Measurements from ENCODE around the gene TTC23L.

- TF ChIP-seq CTCF (IDR thresholded peaks at IDR 0.05) (no peak), POLR2A (IDR thresholded peaks at IDR 0.05) (no peak)
Observed at GRCh38 chr5:34844999-34845398, 6.0 kb downstream of the TTC23L start.

All from thyroid gland (tissue), 4 donors.